Dendritic cell treated with granulocyte-macrophage colony-stimulating factor and Interleukin-4, amounts not matched to agents 40 ng/mL and 50 ng/mL, for 4 days (primary cell): ENCODE results near the gene PRDM8.

Experiments
- H3K27ac Mint-ChIP-seq: one replicate; pipeline ENCODE4 v1.8.0; 2022; ENCODE audit warnings: mild to moderate bottlenecking, mixed read lengths
- H3K27me3 Mint-ChIP-seq: one replicate; pipeline ENCODE4 v1.8.0; 2022; ENCODE audit warnings: mild to moderate bottlenecking, mixed read lengths
- H3K36me3 Mint-ChIP-seq: one replicate; pipeline ENCODE4 v1.8.0; 2022; ENCODE audit warnings: low read depth, mixed read lengths
- H3K4me1 Mint-ChIP-seq: one replicate; pipeline ENCODE4 v1.8.0; 2022; ENCODE audit warnings: low read depth, mixed read lengths
- H3K4me3 Mint-ChIP-seq: one replicate; pipeline ENCODE4 v1.8.0; 2022; ENCODE audit warnings: mild to moderate bottlenecking, moderate library complexity, mixed read lengths
- H3K9me3 Mint-ChIP-seq: one replicate; pipeline ENCODE4 v1.8.0; 2022; ENCODE audit warnings: mixed read lengths
- intact Hi-C: fragments of 100-400 bp; cut with micrococcal nuclease; formaldehyde crosslinking; loops from one replicate; pipeline ENCODE4 v1.15.0; 2022

PRDM8 gene

DNA sequence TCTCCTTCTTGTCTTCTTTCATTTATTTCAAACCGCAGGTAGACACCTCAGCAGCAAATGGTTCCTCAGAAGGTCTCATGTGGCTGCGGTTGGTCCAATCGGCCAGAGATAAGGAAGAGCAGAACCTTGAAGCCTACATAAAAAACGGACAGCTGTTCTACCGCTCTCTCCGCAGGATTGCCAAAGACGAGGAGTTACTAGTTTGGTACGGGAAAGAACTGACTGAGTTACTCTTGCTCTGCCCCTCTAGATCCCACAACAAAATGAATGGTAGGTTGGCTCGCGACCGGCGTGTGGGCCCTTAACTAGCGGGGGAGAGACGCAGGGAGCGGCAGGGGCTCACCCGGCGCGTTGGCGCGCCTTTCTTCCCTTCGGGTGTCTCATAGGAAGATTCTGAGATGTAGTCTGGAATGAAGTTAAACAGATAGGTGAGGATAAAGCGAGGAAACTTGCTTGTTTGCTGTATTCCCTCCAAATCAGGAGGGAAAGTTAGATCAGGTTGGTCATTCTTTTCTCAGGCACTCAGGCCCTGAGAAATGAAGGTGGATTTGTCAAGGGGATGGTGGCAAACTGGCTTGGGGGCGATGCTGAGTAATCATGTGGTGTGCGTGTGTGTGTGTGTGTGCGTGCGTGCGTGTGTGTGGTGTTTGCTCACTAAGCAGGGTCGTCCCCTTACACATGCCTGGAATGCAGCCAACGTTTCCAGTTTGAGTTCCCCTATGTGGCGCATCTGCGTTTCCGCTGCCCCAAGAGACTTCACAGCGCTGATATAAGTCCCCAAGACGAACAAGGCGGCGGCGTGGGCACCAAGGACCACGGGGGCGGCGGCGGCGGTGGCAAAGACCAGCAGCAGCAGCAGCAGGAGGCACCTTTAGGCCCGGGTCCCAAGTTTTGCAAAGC is 4.2 kb downstream of the PRDM8 start:
- H3K9me3 Mint-ChIP-seq: no peaks in the 10 kb centered on the region
- peaks cover 66% of the 10 kb centered on the region for H3K27me3 Mint-ChIP-seq
- peaks cover 38% of the 10 kb centered on the region for H3K4me1 Mint-ChIP-seq
- H3K27ac Mint-ChIP-seq: peak overlapping the region; percentile 82
- intact Hi-C loops: loop anchor here (5.0 kb wide), 1 partner anchor 129 kb away; the partner anchor contains the start of gene ANTXR2
- peak overlapping the region; percentile 79 for H3K4me3 Mint-ChIP-seq
- H3K36me3 Mint-ChIP-seq: peaks cover 6% of the 10 kb centered on the region

DNA sequence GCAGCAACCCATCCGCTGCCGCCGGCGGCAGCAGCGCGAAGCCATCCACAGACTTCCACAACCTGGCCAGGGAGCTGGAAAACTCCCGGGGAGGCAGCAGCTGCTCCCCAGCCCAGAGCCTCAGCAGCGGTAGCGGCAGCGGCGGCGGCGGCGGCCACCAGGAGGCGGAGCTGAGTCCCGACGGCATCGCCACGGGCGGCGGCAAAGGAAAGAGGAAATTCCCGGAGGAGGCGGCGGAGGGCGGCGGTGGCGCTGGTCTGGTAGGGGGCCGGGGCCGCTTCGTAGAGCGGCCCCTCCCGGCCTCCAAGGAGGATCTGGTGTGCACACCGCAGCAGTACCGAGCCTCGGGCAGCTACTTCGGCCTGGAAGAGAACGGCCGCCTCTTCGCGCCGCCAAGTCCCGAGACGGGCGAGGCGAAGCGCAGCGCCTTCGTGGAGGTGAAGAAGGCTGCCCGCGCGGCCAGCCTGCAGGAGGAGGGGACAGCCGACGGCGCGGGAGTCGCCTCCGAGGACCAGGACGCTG is 4.9 kb downstream of the PRDM8 start:
- H3K4me3 Mint-ChIP-seq: peak overlapping the region; percentile 79
- H3K27me3 Mint-ChIP-seq: peaks cover 66% of the 10 kb centered on the region
- H3K27ac Mint-ChIP-seq: peak overlapping the region; percentile 82
- H3K9me3 Mint-ChIP-seq: no peaks in the 10 kb centered on the region
- peaks cover 31% of the 10 kb centered on the region for H3K4me1 Mint-ChIP-seq
- intact Hi-C loops: loop anchor here (5.0 kb wide), 1 partner anchor 130 kb away; the partner anchor contains the start of gene ANTXR2
- peaks cover 6% of the 10 kb centered on the region for H3K36me3 Mint-ChIP-seq

DNA sequence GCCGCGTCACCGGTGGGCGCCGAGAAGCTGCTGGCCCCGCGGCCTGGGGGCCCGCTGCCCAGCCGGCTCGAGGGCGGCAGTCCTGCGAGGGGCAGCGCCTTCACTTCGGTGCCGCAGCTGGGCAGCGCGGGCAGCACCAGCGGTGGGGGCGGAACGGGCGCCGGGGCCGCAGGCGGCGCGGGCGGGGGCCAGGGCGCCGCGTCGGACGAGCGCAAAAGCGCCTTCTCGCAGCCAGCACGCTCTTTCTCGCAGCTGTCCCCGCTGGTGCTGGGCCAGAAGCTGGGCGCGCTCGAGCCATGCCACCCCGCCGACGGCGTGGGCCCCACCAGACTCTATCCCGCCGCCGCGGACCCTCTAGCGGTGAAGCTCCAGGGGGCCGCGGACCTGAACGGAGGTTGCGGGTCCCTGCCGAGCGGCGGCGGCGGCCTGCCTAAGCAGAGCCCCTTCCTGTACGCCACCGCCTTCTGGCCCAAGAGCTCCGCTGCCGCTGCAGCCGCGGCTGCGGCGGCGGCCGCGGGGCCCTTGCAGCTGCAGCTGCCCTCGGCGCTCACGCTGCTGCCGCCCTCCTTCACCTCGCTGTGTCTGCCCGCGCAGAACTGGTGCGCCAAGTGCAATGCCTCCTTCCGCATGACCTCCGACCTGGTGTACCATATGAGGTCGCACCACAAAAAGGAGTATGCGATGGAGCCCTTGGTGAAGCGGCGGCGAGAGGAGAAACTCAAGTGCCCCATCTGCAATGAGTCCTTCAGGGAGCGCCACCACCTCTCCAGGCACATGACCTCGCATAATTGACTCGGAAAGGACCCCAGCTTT is 5.6 kb downstream of the PRDM8 start:
- H3K4me3 Mint-ChIP-seq: peak overlapping the region; percentile 84
- H3K4me1 Mint-ChIP-seq: peaks cover 24% of the 10 kb centered on the region
- no peaks in the 10 kb centered on the region for H3K9me3 Mint-ChIP-seq
- H3K36me3 Mint-ChIP-seq: peaks cover 6% of the 10 kb centered on the region
- peak overlapping the region; percentile 82 for H3K27ac Mint-ChIP-seq
- intact Hi-C loops: loop anchor here (5.0 kb wide), 1 partner anchor 131 kb away; the partner anchor contains the start of gene ANTXR2
- H3K27me3 Mint-ChIP-seq: peaks cover 66% of the 10 kb centered on the region

DNA sequence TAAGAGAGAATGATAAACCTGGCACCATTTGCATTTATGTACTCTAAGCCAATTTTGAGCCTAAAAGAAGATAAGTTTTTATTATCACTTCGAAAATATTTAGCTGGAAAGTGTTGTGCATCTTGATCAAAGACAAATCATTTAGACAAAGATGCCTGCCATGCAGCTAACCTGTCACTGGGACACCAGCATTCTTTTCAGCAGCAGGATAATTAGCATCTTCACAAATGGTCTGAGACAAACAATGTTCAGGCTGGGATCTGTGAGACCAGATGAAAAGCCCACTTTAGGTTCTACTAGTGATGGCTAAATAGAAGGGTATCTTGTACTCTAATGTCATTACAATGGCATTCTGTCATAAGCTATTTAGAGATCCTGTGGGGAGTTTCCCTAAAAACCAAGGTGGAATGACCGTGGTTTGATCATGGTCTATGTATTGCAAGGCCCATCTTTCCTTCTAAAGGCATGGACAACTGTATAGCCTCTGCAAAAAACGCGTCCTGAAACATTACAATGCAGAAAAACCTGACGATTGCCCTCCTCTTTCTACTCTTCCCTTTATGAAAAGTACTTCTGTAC is 7.2 kb downstream of the PRDM8 start:
- no peak overlapping the region for H3K4me3 Mint-ChIP-seq
- peaks cover 6% of the 10 kb centered on the region for H3K36me3 Mint-ChIP-seq
- H3K9me3 Mint-ChIP-seq: no peaks in the 10 kb centered on the region
- peaks cover 59% of the 10 kb centered on the region for H3K27me3 Mint-ChIP-seq
- intact Hi-C loops: loop anchor here (5.0 kb wide), 1 partner anchor 132 kb away; the partner anchor contains the start of gene ANTXR2
- H3K27ac Mint-ChIP-seq: no peak overlapping the region
- peaks cover 19% of the 10 kb centered on the region for H3K4me1 Mint-ChIP-seq

DNA sequence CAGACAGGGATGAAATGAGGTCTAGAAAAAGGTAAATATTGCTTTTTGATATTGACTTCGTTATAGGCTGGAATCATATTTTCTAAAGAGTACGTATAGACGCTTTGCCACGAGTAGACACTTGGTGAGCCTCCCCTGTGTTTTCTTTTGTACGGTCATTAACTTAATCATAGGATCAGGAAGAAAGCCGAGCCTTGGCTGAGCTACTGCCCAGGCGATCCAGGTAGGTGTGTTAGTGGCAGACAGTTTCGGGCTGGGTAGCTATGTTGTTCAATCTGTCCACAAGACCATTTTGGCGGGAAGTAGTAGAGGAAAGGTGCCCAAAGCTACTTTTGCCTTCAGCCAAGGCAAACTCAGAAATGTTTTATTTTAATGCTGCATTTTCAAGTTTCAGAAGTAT is 8.8 kb downstream of the PRDM8 start:
- no peaks in the 10 kb centered on the region for H3K9me3 Mint-ChIP-seq
- peaks cover 52% of the 10 kb centered on the region for H3K27me3 Mint-ChIP-seq
- intact Hi-C loops: no loop called here

DNA sequence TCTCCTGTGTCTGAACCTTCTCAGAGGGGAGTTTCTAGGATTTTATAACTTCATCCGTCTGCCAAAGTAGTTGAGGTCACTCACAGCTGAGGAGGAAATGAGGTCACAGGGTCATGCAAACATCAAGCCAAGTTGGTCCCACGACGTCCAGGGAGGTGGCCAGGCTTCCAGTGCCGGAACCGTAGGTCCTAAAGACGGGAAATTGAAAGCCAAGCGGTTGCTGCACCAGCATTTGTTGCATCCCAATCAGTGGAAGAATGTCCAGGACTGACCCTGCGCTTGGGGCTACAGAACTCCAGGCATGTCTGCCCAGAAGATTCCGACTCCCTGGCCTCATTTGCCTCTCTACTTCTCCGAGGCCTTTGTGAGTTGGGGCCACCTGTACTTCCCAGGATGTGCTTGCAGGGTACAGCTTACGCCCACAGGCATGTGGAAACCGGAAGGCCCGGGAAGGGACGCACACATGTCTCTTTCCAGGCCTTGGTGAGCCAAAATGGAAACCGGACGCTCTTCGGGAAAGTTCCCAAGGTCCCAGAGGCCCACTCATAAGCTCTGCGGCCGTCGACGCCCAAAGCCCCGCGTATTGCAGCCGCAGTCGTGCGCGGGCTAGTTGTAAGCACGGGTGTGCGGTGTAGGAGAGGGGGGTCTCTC is 9.3 kb downstream of the PRDM8 start:
- Mint-ChIP-seq H3K4me1 (peaks cover 13% of the 10 kb centered on the region), H3K27me3 (peaks cover 47% of the 10 kb centered on the region), H3K27ac (no peak overlapping the region), H3K36me3 (peaks cover 6% of the 10 kb centered on the region), H3K4me3 (no peak overlapping the region), H3K9me3 (no peaks in the 10 kb centered on the region)
- intact Hi-C loops: no loop called here

More for the DNA sequence above, 8.8 kb downstream of the PRDM8 start:
- no peak overlapping the region for H3K4me3 Mint-ChIP-seq
- H3K27ac Mint-ChIP-seq: no peak overlapping the region
- H3K36me3 Mint-ChIP-seq: peaks cover 6% of the 10 kb centered on the region
- peaks cover 18% of the 10 kb centered on the region for H3K4me1 Mint-ChIP-seq

DNA sequence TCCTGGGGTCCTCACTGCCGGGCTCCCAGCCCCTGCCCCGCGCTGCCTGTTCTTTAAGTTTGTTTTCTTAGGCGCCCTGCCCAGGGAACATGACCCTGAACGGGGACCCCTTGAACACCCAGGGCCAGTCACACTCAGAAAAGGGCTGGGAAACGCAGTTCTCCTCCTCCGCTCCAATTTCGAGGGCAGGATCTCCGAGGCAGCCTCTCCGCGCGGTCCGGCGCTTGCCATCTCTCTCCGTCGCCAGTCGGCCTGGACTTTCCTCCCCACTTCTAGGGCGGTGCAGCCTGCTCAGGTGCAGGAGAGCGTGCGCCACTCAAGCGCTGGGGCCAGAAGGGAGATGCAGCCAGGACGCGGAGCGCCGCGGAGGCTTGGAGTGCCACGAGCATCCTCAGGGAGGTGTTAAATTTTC is 9.9 kb downstream of the PRDM8 start:
- intact Hi-C loops: no loop called here
- Mint-ChIP-seq H3K27me3 (peaks cover 42% of the 10 kb centered on the region), H3K36me3 (peaks cover 6% of the 10 kb centered on the region), H3K27ac (no peak overlapping the region), H3K4me3 (no peak overlapping the region), H3K4me1 (peaks cover 8% of the 10 kb centered on the region), H3K9me3 (no peaks in the 10 kb centered on the region)

DNA sequence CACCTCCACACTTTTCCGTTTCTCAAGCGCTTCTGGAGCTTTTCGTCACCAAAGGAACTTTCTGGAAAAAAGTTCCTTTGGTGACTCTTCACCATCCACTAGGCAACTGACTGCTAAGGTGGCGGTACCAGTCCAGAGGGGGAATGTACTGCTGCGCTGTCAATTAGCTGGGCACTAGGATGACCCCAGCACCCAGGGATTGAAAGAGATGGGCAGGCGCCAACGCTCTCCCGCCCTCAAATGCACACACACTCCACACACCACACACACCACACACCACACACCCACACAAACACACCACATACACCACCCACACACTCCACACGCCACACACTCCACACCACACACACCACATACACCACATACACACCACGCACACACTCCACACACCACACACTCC is 10.4 kb downstream of the PRDM8 start:
- no peak overlapping the region for H3K27ac Mint-ChIP-seq
- peaks cover 8% of the 10 kb centered on the region for H3K4me1 Mint-ChIP-seq

DNA sequence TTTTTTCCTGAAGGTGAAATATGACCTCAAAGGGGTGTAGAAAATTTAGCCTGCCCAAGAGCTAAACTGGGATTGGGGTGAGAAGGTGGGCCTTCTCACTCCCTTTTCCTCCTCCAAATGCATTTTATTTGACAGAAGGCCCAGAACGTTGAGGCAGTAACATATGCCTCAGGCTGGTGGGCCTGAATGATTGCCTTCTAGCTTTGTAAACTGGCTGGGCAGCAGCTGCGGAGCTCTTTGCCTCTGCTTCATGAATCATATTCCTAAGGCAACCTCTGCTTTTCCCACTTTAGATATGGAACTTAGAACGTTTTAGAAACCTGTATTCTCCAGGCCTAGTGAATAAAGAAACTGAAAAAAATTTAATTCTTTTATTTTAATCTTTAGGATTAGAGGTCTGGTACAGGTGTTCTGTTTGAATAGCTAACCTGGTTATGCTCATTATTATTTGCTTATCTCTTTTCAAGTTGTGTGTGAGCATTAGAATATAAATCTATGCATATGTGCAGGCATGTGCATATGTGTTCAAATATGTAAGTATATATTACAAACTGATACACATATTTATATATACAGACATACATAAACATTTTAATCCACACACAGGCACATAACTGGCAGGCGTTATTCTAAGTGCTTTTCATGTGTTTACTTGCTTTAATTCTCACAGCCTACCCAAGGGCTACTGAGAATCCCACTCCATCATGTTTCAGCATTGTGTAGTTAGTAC is 11.5 kb downstream of the PRDM8 start:
- no peaks in the 10 kb centered on the region for H3K36me3 Mint-ChIP-seq
- H3K27me3 Mint-ChIP-seq: peaks cover 33% of the 10 kb centered on the region
- H3K4me3 Mint-ChIP-seq: no peak overlapping the region
- no peaks in the 10 kb centered on the region for H3K9me3 Mint-ChIP-seq
- H3K4me1 Mint-ChIP-seq: no peaks in the 10 kb centered on the region
- intact Hi-C loops: no loop called here
- no peak overlapping the region for H3K27ac Mint-ChIP-seq

More for the DNA sequence above, 10.4 kb downstream of the PRDM8 start:
- Mint-ChIP-seq H3K36me3 (peaks cover 6% of the 10 kb centered on the region), H3K4me3 (no peak overlapping the region), H3K9me3 (no peaks in the 10 kb centered on the region), H3K27me3 (peaks cover 40% of the 10 kb centered on the region)
- intact Hi-C loops: no loop called here

DNA sequence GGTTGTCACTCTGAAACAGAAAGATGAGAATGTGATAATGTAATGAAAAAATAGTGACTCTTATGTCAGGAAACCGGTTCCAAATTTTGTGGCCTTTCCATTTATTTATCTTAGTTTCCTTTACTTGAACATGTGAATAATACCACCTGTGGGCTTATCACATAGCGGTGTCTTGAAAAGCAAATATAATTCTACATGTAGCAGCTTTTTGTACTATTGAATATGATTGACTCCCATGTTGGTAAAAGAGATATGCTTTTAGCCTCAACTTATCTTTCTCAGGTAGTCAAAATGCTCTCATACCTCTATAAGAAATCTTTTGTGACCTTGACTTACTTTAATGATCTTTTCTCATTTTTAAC is 12.0 kb downstream of the PRDM8 start:
- Mint-ChIP-seq H3K4me1 (no peaks in the 10 kb centered on the region), H3K4me3 (no peak overlapping the region), H3K36me3 (no peaks in the 10 kb centered on the region), H3K27me3 (peaks cover 33% of the 10 kb centered on the region), H3K27ac (no peak overlapping the region), H3K9me3 (no peaks in the 10 kb centered on the region)
- intact Hi-C loops: no loop called here

DNA sequence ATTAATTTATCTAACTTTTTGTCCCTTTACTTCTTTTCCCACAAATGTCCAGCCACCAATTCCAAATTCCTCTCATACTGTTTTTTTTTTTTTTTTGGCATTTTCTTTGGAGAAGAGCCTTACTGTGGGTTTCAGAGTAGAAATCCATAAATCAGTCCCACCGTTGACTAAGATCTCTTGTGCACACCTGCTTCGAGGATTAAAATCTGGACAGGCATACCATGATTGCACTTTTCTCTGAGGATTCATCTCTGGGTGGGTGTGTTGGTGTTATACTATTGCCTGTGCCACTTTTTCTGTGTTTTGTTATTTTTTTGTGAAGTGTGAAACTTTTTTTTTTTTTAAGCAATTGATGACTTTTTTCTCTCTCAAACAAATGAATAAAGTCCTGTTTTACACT is 13.2 kb downstream of the PRDM8 start:
- intact Hi-C loops: no loop called here

DNA sequence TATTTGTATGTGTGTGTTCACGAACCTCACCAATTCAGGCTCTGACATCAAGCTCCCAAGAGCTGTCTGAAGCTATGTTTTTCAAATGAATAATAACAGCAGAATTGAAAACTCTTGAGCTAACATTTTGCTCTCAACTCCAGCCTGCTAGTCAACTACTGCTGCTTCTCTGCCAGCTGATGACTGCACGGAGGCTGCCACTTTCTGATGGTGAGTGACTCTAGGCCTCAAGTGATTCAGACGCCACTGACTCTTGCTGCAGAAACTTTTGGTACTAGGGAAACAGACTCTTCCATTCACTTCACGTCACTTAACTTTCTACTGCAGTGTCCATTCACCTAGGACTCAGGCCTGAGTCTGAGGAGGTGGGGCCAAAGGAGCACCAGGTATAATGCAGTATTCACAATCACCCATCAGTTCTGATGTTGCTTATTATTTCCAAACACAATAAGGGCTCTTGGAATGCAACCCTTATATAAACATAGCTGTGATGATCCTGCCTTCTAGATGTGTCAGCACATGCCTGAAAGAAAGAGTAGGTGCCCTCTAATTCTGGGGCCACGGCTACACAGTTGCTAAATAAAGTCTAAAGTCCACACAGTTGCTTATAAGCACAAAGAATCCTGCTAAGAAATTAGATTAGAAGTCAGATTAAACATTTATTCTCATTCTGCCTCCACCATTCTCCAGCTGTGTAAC is 16.0 kb downstream of the PRDM8 start:
- intact Hi-C loops: no loop called here
- no peak overlapping the region for H3K4me3 Mint-ChIP-seq
- H3K9me3 Mint-ChIP-seq: no peaks in the 10 kb centered on the region
- no peaks in the 10 kb centered on the region for H3K4me1 Mint-ChIP-seq
- no peaks in the 10 kb centered on the region for H3K36me3 Mint-ChIP-seq
- peaks cover 9% of the 10 kb centered on the region for H3K27me3 Mint-ChIP-seq
- no peak overlapping the region for H3K27ac Mint-ChIP-seq

More for the DNA sequence above, 13.2 kb downstream of the PRDM8 start:
- H3K4me3 Mint-ChIP-seq: no peak overlapping the region
- H3K9me3 Mint-ChIP-seq: no peaks in the 10 kb centered on the region
- H3K36me3 Mint-ChIP-seq: no peaks in the 10 kb centered on the region
- H3K27ac Mint-ChIP-seq: no peak overlapping the region
- H3K27me3 Mint-ChIP-seq: peaks cover 33% of the 10 kb centered on the region
- H3K4me1 Mint-ChIP-seq: no peaks in the 10 kb centered on the region
